Amniotic epithelial cell (primary cell): ENCODE data around the gene KRTAP10-7.
"Not testable (repeated sequence)": the region's sequence is repeated elsewhere in the genome, so short reads cannot be mapped to it uniquely, and the experiment has no call there.

Experiments
- DNase-seq: peaks from one replicate; pipeline ENCODE4 v3.0.0-alpha.2; 2010; ENCODE audit warnings: low read depth

The KRTAP10-7 gene, protein sequence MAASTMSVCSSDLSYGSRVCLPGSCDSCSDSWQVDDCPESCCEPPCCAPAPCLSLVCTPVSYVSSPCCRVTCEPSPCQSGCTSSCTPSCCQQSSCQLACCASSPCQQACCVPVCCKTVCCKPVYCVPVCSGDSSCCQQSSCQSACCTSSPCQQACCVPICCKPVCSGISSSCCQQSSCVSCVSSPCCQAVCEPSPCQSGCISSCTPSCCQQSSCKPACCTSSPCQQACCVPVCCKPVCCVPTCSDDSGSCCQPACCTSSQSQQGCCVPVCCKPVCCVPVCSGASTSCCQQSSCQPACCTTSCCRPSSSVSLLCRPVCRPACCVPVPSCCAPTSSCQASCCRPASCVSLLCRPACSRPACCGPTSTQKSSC

DNA sequence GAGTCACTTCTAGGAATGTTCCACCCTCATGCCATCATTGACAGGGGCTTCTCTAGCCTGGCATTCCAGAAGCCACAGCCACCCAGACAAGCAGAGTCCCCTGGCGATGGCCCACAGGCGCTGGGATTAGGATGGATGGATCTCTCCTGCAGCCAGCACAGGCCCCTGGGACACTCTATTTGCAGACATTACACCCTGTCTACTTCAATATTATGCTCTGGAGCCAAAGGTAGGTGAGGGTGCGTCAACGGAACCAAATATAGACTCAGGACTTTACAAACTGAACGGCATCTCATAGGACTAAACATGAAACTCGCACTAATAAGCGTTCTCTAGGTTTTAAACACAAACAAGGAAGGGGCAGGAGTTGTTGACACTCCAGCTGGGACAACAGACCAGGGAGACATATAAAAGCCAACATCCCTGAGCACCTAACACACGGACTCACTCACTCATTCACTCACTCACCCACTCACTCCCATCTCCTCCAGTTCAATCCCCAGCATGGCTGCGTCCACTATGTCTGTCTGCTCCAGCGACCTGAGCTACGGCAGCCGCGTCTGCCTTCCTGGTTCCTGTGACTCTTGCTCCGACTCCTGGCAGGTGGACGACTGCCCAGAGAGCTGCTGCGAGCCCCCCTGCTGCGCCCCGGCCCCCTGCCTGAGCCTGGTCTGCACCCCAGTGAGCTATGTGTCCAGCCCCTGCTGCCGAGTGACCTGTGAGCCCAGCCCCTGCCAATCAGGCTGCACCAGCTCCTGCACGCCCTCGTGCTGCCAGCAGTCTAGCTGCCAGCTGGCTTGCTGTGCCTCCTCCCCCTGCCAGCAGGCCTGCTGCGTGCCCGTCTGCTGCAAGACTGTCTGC is at the start of gene KRTAP10-7:
Gene KRTAP10-7 (plus strand): TSS at position 480 of the 861 bp plus-strand sequence. CDS start 25 bp downstream, at position 505.
- DNase-seq: not testable (repeated sequence)

DNA sequence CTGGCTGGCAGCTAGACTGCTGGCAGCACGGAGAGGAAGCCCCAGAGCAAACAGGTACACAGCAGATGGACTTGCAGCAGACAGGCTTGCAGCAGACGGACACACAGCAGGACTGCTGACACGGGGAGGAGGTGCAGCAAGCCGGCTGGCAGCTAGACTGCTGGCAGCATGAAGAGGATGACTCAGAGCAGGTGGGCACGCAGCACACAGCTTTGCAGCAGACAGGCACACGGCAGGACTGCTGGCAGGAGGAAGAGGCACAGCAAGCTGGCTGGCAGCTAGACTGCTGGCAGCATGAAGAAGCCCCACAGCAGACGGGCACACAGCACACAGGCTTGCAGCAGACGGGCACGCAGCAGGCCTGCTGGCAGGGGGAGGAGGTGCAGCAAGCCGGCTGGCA is 49.6 kb upstream of the KRTAP10-7 start:
- no peak for DNase-seq

DNA sequence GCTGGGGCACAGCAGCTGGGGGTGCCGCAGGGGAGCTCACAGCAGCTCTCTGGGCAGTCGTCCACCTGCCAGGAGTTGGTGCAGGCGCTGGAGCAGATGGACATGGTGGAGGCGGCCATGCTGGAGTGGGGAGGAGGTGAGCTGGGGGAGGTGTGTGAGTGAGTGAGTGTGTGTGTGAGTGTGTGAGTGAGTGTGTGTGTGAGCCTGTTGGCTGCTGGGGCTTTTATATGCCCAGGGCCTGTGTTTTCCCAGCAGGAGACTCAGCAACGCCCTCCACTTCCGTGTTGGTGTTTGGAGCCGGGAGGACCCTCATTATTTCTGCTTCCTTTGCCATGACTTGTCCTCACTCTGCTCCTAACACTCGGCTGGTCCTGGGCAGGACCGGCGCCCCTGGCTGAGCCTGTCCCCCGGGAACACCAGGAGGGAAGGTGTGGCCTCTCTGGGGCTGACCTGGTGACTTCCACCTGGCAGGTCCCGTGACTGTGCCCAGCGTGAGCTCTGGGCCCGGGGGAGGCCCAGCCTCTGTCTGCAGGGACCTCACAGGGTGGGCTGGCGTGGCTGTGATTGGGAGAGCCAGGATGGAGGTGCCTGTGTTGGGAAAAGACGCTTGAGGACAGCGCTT is 48.9 kb upstream of the KRTAP10-7 start, which contains the start of gene KRTAP10-2:
Gene KRTAP10-2 (minus strand): TSS at position 166 of the 622 bp plus-strand sequence. CDS start 47 bp downstream, at position 119.
- no peak for DNase-seq

DNA sequence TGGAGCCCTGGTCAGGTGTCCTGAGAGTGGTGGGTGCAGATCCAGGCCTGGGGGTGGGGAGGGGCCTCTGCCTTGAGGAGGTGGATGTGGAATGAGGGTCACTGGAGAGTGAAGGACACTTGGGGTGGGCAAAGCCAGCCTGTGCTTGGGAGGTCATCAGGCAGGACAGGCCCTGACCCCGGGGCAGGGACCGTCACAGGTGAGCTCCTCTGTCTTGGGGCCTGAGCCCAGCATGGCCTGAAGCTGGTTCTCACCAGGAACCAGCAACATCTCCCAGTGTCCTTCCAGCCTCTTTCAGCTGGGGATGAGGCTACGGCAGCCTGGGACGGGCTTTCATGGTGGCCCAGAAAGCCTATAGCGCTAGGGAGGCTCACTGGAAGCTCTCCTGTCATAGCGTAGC is 48.3 kb upstream of the KRTAP10-7 start:
- DNase-seq: no peak

DNA sequence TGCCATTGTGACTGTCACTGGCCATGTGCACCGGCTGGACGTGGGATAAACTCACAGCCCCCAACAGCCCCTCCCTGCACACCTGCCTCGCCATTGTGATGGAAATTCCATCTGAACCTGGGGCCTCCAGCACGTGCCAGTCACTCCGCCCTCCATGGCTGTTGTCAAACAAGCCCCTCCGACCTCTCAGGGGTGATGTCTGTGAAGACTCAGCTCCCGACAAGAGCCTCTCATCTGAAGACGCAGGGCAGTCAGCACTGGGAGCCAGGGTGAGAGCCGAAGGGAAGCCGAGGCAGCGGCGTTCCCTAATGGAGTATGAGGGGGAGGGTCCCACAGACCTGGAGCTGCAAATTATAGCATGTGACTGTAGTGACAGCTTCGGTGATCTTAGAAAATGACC is 47.7 kb upstream of the KRTAP10-7 start:
- no peak for DNase-seq

DNA sequence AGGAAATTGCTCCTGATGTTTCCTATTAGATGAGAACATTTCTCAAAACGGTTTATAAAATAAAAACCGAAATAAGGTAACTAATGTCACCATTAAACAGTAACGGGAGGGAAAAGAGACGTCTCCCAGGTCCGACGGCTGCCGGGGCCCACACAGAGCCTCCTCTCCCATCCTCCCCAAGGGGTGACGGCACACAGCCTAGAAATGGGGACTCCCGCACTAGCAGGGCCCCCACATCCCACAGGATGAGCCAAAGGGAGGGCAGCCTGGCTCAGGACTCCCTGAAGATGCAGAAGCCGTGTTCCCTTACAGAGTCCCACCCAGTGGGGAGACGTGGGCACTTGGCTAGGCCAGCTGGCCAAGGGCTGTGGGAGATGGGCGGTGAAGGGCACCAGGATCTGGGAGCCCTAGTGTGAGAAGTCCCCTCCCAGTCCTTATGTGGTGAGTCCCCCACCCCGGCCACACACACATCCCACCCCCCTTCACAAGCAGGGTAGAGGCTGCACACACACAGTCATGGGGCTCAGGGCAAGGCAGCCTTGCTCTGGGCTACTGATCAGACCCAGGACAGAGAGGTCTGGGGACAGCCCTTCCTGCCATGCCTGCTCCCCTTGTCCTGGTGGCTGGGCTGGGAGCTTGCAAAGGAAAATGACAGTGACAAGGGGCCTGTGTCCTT is 45.1 kb upstream of the KRTAP10-7 start:
- no peak for DNase-seq

DNA sequence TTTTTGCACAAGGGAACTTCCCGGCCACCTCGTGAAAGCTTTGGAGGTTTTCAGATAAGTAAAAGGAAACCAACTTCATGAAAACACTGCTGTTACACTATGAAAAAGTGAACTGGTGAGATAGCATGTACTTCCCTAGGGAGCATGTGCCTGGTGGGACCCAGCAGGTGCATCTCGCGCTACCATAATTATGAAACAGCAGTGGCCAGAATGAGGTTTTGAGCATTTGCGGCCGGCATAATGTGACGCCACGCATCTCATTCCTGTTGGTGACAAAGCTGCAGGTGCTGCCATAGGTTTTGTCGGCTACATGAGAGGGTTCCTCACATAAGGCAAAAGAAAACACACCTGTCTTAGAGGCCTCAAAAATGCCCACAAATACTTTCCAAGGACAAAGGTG is 43.5 kb upstream of the KRTAP10-7 start:
- no peak for DNase-seq

DNA sequence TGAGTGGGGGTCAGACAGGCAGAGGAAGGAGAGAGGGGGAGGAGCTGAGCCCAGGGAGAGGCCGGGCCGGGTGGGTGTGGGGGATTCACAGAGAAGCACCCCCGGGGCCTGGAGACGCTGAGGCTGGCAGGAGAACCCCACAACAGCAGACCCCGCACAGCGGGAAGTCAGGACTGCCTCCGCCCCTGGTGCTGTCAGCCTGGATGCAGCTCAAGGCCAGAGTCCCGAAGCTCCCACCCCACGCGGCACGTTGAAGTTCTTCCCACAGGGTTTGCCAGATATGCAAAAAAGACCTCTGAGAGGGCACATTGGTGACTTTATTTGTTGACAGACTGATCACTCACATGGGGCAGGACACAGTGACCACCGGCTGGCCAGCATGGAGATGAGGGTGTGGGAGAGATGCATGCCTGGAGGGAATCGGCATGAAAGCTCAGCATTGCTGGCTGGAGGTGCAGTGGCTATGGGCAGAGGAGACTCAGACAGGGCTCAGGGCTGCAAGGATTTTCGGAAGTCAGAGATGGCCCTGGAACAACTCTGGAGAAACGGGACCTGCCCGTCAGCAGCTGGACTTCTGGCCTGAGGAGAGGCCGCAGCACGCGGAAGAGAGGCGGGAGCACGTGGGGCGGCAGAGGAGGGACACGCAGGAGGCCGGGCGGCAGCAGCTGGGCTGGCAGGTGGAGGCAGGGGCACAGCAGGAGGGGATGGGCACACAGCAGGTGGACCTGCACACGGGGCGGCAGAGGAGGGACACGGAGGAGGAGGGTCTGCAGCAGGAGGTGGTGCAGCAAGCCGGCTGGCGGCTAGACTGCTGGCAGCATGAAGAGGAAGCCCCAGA is 42.7 kb upstream of the KRTAP10-7 start:
- no peak for DNase-seq

DNA sequence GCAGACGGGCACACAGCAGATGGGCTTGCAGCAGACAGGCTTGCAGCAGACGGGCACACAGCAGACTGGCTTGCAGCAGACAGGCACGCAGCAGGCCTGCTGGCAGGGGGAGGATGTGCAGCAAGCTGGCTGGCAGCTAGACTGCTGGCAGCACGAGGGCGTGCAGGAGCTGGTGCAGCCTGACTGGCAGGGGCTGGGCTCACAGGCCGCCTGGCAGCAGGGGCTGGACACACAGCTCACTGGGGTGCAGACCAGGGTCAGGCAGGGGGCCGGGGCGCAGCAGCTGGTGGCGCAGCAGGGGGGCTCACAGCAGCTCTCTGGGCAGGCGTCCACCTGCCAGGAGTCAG is 42.1 kb upstream of the KRTAP10-7 start:
- not testable (repeated sequence) for DNase-seq

DNA sequence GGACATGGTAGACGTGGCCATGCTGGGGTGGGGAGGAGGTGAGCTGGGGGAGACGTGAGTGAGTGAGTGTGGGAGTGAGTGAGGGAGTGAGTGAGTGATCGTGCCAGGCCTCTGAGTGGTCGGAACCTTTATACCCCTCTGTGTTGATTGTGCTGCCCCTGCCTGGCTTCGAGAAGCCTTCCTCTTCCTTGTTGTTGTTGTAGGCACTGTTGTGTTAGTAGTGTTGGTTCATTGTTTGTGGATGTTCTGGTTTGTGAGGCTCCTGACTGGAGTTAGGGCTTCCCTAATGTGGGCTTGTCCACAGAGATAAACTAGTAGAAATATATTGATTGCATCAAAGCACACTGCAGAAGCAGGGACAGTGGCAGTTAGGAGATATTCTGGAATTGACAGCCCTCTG is 41.7 kb upstream of the KRTAP10-7 start, which contains the start of gene KRTAP10-3:
Gene KRTAP10-3 (minus strand): TSS at position 101 of the 400 bp plus-strand sequence. CDS start 80 bp downstream, at position 21.
- no peak for DNase-seq

DNA sequence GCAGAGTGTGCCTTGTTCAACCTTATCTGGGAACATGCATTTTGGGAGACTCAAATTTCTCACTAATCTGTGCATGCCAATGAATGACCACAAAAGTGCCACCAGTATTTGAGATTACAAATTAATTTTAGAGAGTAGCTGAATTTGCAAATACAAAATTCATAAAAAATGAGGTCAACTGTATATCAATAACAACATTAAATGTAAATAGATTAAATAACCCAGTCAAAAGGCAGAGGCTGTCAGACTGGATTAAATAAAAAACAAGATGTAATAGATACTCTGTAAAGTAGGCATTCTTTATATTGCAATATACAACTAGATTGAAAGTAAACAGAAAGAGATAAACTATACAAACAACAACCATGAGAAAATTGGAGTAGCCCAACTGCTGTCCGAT is 36.3 kb upstream of the KRTAP10-7 start:
- DNase-seq: no peak

DNA sequence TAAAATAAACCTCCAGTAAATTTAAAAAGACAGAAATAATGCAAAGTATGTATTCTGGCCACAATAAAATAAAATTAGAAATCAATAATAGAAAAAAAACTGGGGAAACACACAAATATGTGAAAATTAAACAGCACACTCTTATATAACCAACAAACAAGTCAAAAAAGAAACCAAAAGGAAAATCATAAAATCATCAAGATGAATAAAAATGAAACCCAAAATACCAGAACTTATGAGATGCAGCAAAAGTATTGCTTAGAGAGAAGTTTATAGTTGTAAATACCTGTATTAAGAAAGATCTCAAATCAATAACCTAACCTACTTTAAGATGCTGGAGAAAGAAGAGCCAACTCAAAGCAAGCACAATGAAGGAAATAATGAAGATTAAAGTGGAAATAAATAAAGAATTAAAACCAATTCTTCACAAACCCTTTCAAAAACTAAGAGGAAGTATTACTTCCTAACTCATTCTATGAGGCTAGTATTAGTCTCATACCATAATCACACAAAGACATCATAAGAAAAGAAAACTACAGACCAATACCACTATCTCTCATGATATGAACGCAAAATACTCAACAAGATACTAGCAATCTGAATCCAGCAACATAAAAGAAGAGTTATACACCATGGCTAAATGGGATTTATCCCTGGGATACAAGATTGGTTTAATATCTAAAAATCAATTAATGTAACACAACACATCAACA is 35.4 kb upstream of the KRTAP10-7 start:
- no peak for DNase-seq

DNA sequence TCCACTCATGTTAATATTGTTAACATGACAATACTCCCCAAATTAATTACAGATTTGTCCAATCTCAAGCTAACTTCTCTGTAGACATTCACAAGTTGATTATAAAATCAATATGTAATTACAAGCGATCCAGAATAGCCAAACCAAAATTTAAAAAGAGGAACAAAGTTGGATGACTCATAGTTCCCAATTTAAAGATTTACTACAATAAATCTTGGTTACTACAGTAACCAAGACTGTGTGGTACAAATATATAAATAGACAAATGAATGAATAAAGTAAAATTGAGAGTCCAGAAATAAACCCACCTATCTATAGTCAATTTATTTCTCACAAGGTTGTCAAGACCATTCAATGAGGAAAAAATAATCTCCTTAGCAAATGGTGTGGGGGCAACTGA is 34.0 kb upstream of the KRTAP10-7 start:
- DNase-seq: no peak

DNA sequence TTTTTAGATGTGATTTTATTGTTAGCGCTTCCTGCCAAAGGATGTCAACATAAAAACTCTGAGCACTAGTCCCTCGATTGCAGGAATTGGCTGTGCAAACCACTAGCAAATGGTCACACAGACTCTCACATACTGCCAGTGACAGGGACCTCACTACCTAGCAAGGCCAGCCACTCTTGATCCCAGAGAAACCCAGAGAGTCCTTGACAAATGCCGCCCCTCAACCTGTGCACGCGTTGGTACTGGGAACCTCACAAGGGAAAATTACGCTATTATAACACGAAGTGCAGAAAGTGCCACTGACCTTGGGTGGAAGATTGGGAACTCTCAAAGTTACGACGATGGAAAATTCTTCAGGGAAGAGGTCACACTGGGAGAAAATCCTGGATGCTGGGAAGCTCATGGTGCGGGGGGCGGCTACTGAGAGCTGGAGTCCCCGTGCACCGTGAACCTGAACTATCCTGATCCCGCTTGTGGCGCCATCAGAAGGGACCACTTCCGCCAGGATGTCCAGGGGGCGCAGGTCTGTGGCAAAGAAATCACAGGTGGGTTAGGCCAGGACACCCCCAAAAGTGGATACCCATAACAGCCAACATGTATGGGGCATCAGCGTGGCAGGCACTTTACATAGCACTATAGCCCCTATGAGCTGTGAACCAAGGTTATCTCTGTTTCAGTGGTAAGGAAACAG is 32.8 kb upstream of the KRTAP10-7 start:
- DNase-seq: no peak

DNA sequence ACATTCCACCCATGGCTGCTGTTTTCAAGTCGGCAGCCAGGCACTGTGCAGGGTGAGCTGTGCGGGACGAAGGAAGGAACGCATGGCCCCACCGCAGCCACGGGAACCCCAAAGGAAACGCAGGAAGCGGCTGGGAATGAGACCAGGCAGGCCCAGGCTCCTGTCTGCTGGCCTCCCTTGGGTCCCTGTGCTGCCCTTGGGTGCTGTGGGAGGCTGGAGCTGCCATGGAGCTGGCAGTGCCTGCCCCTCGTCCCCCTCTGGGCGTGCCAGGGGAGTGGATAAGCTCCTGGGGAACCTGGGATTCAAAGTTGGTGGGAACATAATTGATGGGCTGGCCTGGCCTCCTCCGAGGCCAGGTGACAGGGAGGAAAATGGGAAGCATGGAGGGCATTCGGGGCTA is 32.1 kb upstream of the KRTAP10-7 start:
- no peak for DNase-seq

DNA sequence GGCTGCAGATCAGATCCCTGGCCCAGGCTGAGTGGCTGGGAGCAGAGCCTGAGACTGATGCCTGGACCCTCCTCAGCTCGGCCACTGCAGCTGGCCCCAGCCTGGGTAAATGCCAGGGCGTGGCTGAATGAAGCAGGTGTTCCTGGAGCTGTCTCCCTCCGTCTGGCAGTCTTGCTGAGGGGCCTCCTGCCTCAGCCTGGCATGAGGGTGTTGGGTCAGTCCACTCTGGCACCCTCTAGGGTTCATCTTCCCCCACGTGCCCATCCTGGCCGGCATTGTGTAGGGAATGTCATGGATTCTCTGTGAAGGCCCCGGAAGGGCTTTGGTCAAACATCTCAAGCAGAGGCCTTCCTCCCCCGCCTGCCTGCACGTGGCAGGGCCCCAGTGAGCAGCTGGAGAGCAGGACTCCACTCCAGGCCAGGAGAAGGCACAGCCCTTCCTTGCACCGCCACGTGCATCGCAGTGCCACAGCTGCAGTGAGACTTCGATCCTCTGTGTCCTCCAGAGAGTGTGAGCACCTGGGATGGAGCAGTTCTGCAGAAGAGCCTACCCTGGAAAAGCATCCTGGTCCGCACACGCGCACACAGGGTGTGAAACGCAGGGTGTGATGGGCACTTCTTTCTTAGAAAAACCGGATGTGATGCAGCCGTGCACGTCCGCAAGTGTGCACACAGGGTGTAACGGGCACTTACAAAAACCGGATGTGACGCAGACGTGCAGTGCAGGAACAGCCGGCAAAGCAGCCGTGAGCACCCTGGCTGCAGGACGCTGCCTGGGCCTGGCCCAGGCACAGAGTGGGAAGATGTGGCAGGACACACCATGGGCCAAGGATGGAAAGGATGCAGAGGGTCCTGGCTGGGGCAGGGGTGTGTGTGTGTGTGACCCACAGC is 31.5 kb upstream of the KRTAP10-7 start:
- no peak for DNase-seq

DNA sequence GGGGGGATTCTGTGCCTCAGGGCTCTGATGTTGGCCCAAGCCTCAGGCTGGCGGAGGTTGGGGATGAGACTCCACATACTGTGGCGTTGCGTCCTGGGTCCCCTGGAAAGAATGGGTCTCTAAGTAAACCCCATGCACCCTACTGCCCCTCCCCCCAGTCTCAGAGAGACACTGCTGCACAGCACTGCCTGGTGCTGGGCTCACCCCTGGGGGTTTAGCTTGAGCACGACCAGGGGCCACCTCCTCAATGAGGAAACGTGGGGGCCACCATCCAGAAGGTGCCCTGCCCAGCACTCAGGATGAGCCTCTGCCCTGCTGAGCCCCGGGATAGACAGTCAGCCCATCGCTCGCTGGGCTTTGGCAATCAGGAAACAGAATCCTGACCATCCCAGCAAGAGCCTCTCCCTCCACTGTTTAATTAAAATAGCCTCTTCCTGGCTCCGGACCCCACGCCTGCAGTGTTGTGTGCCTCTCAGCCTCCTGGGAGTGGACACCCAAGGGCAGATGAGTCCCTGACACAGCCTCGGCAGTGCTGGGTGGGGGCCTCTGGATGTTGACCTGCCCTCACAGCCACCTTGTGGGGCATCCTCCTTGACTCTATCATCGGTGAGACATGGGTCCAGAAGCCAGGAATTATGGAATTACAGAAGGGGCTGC is 30.4 kb upstream of the KRTAP10-7 start:
- no peak for DNase-seq

DNA sequence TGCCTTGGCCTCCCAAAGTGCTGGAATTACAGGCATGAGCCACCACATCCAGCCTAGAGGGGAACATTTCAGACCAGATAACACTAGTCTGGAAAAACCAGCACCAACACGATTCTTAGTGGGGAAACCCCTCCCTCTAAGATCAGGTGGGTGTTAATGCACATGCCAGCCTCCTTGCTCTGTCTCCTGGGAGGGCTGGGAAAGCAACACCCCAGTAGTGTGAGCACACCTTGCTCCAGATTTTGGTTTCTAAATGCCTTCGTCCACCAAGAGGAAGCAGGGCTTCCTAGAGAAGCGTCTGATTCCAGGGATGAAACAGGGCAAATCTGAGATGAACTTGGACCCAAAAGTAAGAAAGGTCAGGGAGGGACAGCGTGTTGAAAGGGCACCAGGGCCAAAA is 29.1 kb upstream of the KRTAP10-7 start:
- DNase-seq: no peak
